Mesothelial cell of epicardium (in vitro differentiated cells): Measurements from ENCODE around the gene DGKH. TPM values are rescaled to one million over a fixed set of nuclear protein-coding genes. Genes with fewer than 3 reads are reported as not detected.

Experiments
- DNase-seq, 2 experiments: peaks; one replicate each; pipeline ENCODE4 v3.0.0; 2021; ENCODE audit warnings: low spot score in 2 of 2; ENCODE audit not compliant: unreplicated experiment in 2 of 2
- H3K27ac Mint-ChIP-seq: 2 replicates; pipeline ENCODE4 v1.8.0; 2021; ENCODE audit warnings: mixed read lengths
- H3K27me3 Mint-ChIP-seq: 2 replicates; pipeline ENCODE4 v1.8.0; 2021; ENCODE audit warnings: low read depth, mixed read lengths
- H3K36me3 Mint-ChIP-seq: 2 replicates; pipeline ENCODE4 v1.8.0; 2021; ENCODE audit warnings: mixed read lengths
- H3K4me1 Mint-ChIP-seq: 2 replicates; pipeline ENCODE4 v1.8.0; 2021; ENCODE audit warnings: mixed read lengths
- H3K4me3 Mint-ChIP-seq: 2 replicates; pipeline ENCODE4 v1.8.0; 2021; ENCODE audit warnings: mild to moderate bottlenecking, moderate library complexity, mixed read lengths
- H3K9me3 Mint-ChIP-seq: 2 replicates; pipeline ENCODE4 v1.8.0; 2021; ENCODE audit warnings: mixed read lengths
- CTCF ChIP-seq: fragments of 200-600 bp; sonication (generic); IDR thresholded peaks from one replicate; pipeline ENCODE4 v1.5.0; 2021; ENCODE audit warnings: antibody characterized with exemption; ENCODE audit not compliant: unreplicated experiment
- total RNA-seq: library from RNA; stranded (reverse); gene quantifications from 3 replicates; pipeline ENCODE4 v1.2.1, GENCODE V29; 2021

Gene DGKH
- total RNA-seq, 1 donor from 2014 or later: 9.2 TPM

GRCh38 chr13:42181381-42181953 is 133.0 kb downstream of the DGKH start:
- TF ChIP-seq CTCF: no peak
- H3K9me3 Mint-ChIP-seq: peaks cover 3% of the 10 kb centered on the region
- peaks cover 21% of the 10 kb centered on the region for H3K4me1 Mint-ChIP-seq
- H3K36me3 Mint-ChIP-seq: peaks cover 5% of the 10 kb centered on the region
- no peak overlapping the region for H3K27ac Mint-ChIP-seq
- no peak for DNase-seq
- H3K4me3 Mint-ChIP-seq: no peak overlapping the region
- no peaks in the 10 kb centered on the region for H3K27me3 Mint-ChIP-seq

GRCh38 chr13:42189061-42189460 is 140.6 kb downstream of the DGKH start:
- no peak for DNase-seq
- TF ChIP-seq CTCF: no peak
- H3K4me3 Mint-ChIP-seq: no peak overlapping the region
- peaks cover 3% of the 10 kb centered on the region for H3K9me3 Mint-ChIP-seq
- H3K27ac Mint-ChIP-seq: no peak overlapping the region
- H3K4me1 Mint-ChIP-seq: peaks cover 15% of the 10 kb centered on the region
- H3K27me3 Mint-ChIP-seq: no peaks in the 10 kb centered on the region
- peaks cover 15% of the 10 kb centered on the region for H3K36me3 Mint-ChIP-seq

GRCh38 chr13:42190529-42190928 is 142.1 kb downstream of the DGKH start:
- H3K27me3 Mint-ChIP-seq: no peaks in the 10 kb centered on the region
- H3K4me3 Mint-ChIP-seq: no peak overlapping the region
- peaks cover 3% of the 10 kb centered on the region for H3K9me3 Mint-ChIP-seq
- peaks cover 17% of the 10 kb centered on the region for H3K36me3 Mint-ChIP-seq
- DNase-seq: no peak
- H3K4me1 Mint-ChIP-seq: peaks cover 13% of the 10 kb centered on the region
- TF ChIP-seq CTCF: no peak
- no peak overlapping the region for H3K27ac Mint-ChIP-seq

GRCh38 chr13:42211704-42212464 is 163.4 kb downstream of the DGKH start:
- no peak for TF ChIP-seq CTCF
- DNase-seq: no peak
- H3K4me1 Mint-ChIP-seq: peaks cover 7% of the 10 kb centered on the region
- peaks cover 12% of the 10 kb centered on the region for H3K36me3 Mint-ChIP-seq
- H3K9me3 Mint-ChIP-seq: no peaks in the 10 kb centered on the region
- H3K4me3 Mint-ChIP-seq: no peak overlapping the region
- H3K27ac Mint-ChIP-seq: no peak overlapping the region
- no peaks in the 10 kb centered on the region for H3K27me3 Mint-ChIP-seq

DNA sequence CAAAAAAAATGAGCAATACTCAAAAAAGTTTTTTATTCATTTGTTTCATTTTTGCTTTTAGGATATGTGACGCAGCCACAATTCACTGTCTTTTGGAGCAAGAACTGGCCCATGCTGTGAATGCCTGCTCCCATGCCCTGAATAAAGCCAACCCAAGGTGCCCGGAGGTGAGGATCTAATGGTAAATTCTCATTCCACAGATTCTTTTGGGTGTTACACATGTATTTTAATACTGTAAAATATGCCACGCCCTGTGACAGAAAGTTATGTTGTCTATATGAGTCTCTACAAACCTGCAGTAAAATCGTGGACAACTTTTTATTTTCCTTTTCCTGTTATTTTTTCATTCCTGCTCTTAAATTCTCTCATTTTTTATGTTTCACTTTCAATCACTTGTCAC is 166.0 kb downstream of the DGKH start:
- no peak overlapping the region for H3K4me3 Mint-ChIP-seq
- H3K27ac Mint-ChIP-seq: no peak overlapping the region
- H3K36me3 Mint-ChIP-seq: peaks cover 12% of the 10 kb centered on the region
- H3K27me3 Mint-ChIP-seq: no peaks in the 10 kb centered on the region
- H3K4me1 Mint-ChIP-seq: peaks cover 7% of the 10 kb centered on the region
- no peak for TF ChIP-seq CTCF
- H3K9me3 Mint-ChIP-seq: no peaks in the 10 kb centered on the region
- no peak for DNase-seq
